Activated CD8-positive, alpha-beta memory T cell treated with anti-CD3 and anti-CD28 coated beads, Interleukin-2, amount 10 ng/mL, durations not matched to agents 7 days and 5 days (primary cell): ENCODE data around the gene AIP. TPM values are rescaled to one million over a fixed set of nuclear protein-coding genes. Genes with fewer than 3 reads are reported as not detected.
A peak's percentile ranks its signal among the peaks of the same experiment; 100 is the strongest.
"Not testable (repeated sequence)": the region's sequence is repeated elsewhere in the genome, so short reads cannot be mapped to it uniquely, and the experiment has no call there.

Source experiments
- ATAC-seq: fragments of 150-1000 bp; cut with Tn5 transposase; one replicate; pipeline ENCODE4 v1.10.0; 2021; ENCODE audit warnings: moderate library complexity
- CTCF ChIA-PET: fragments of 350-600 bp; sonication (Branson Sonifier 250); formaldehyde crosslinking; loops from one replicate; lab custom pipeline; 2021; ENCODE audit warnings: antibody characterized with exemption; lab: Charles Lee
- DNase-seq: peaks from one replicate; pipeline ENCODE4 v3.0.0-alpha.2; 2020
- H3K27ac Mint-ChIP-seq: one replicate; pipeline ENCODE4 v1.8.0; 2021; ENCODE audit warnings: mild to moderate bottlenecking, mixed read lengths
- H3K27me3 Mint-ChIP-seq: one replicate; pipeline ENCODE4 v1.8.0; 2021; ENCODE audit warnings: mixed read lengths
- H3K36me3 Mint-ChIP-seq: one replicate; pipeline ENCODE4 v1.8.0; 2021; ENCODE audit warnings: mild to moderate bottlenecking, mixed read lengths
- H3K4me1 Mint-ChIP-seq: one replicate; pipeline ENCODE4 v1.8.0; 2021; ENCODE audit warnings: mixed read lengths
- H3K4me3 Mint-ChIP-seq: one replicate; pipeline ENCODE4 v1.8.0; 2021; ENCODE audit warnings: mild to moderate bottlenecking, moderate library complexity, mixed read lengths
- H3K9me3 Mint-ChIP-seq: one replicate; pipeline ENCODE4 v1.8.0; 2022; ENCODE audit warnings: low read depth, mixed read lengths
- total RNA-seq, 2 experiments: library from RNA; stranded (reverse); gene quantifications; one replicate each; pipeline ENCODE4 v1.2.3, GENCODE V29; 2021

The AIP gene
- total RNA-seq, 2 experiments from 2014 or later = 168 to 178 TPM

- CTCF ChIA-PET = interaction anchor here (2.1 to 3.3 kb wide), 2 partner anchors 19 to 100 kb away, joined by 4 to 23 read pairs; partner anchors contain the start of genes PPP1CA and TBC1D10C
- Mint-ChIP-seq H3K36me3 (peaks cover 33% of the 10 kb centered on the region), H3K27ac (no peak overlapping the region), H3K9me3 (no peaks in the 10 kb centered on the region), H3K4me1 (peaks cover 42% of the 10 kb centered on the region), H3K4me3 (peak overlapping the region; percentile 57), H3K27me3 (no peaks in the 10 kb centered on the region)
- DNase-seq (no peak), ATAC-seq (no peak)
Measured at GRCh38 chr11:67503119-67504004, 20.5 kb downstream of the AIP start.

DNA sequence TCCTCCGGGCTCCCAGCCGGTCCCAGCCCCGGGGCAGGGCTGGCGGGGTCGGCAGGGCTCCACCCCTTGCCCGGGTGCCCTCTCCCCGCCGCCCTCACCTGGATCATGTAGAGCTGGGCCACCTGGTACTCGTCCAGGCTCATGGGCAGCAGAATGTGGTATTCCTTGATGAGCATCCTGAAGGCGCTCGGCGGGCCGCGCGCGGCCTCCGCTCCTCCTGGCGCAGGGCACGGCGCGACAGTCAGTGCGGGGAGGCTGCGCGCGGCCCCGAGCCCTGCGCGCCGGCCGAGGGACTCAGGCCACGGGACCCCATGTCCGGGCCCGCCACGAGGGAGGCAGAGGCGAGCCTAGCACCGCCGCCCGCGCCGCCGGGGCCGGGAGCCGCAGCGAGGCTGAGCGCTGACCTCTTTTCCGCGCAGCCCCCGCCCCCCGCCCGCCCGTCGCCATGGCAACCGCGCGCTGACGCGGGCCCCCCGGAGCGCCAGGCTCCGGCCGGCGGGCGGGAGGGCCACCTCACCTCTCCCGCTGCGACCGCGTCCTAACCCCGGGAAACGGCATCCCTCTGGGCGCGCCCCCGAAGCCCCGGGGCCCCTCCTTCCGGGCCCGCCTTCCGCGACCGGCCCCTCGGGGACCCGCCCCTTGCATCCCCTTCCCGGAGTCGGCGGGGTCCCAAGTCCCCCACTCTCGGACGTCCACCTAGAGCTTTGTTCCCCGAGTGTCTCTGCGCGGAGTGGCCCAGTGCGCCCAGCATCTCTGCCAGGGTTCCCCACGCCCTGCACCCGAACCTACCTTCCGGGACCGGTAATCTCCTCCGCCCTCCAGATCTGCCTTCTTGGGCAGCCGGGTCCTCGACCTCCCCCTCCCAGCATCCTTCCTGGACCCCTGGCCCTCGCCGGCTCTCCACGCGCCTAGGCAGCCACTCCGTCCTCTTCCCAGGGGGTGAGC is 21.5 kb downstream of the AIP start:
- Mint-ChIP-seq H3K27me3 (no peaks in the 10 kb centered on the region), H3K4me1 (peaks cover 50% of the 10 kb centered on the region), H3K36me3 (peaks cover 32% of the 10 kb centered on the region), H3K27ac (peak overlapping the region; percentile 84), H3K4me3 (peak overlapping the region; percentile 92), H3K9me3 (no peaks in the 10 kb centered on the region)
- DNase-seq (peak; percentile 58), ATAC-seq (no peak)
- CTCF ChIA-PET = interaction anchor here (0.6 to 3.3 kb wide), 9 partner anchors 17 to 142 kb away, joined by 3 to 23 read pairs (median 4); partner anchors contain the start of genes PPP1CA, PTPRCAP, RAD9A and TBC1D10C

DNA sequence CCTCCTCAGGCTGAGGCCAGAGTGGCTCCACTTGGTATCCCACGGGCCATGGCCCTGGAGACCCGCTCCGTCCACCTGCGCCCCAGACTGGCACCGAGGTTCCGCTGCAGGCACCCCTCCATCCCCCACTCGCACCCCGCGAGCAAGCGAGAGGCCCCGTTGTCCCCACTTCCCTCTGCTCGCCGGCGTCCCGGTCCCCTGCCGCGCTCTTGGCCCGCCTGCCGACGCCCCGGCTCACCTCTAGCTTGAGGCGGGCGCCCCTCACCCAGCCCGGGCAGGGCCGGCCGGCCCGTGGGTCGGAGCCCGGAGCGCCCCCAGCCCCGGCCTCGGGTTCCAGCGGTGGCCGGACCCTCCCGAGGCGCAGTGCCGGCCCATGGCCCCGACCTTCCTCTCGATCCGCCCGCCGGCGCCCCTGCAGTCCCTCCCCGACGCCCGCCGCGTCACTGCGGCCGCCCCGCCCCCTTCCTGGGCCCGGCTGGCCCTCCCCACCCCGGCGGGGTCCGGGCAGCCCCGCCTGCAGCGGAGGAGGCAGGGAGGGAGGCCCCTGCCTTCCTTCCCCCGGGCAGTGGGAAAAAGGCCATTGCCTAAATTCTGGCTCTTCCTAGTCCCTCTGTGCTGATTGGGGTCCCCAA is 22.2 kb downstream of the AIP start, which contains the start of gene PITPNM1:
PITPNM1 (minus strand) TSS at position 414 of the 632 bp plus-strand sequence. CDS start 1,183 bp downstream, outside the sequence.
- Mint-ChIP-seq H3K27me3 (no peaks in the 10 kb centered on the region), H3K9me3 (no peaks in the 10 kb centered on the region), H3K4me1 (peaks cover 53% of the 10 kb centered on the region), H3K27ac (peak within 1 kb of the TSS; percentile 94), H3K36me3 (peaks cover 28% of the 10 kb centered on the region), H3K4me3 (peak within 1 kb of the TSS; percentile 92)
- ATAC-seq (peak; percentile 22), DNase-seq (peak; percentile 85)
- CTCF ChIA-PET = interaction anchor here (0.6 to 3.3 kb wide), 21 partner anchors 17 to 159 kb away, joined by 3 to 23 read pairs (median 3); partner anchors contain the start of genes CABP4, PPP1CA, PTPRCAP and RAD9A

GRCh38 chr11:67505605-67506396 is 23.0 kb downstream of the AIP start:
- ATAC-seq (peak; percentile 50), DNase-seq (peak; percentile 93)
- CTCF ChIA-PET = interaction anchor here (0.6 to 3.3 kb wide), 20 partner anchors 17 to 160 kb away, joined by 3 to 23 read pairs (median 3); partner anchors contain the start of genes CABP4, PPP1CA, PTPRCAP and RAD9A
- peaks cover 2% of the 10 kb centered on the region for H3K27me3 Mint-ChIP-seq
- H3K36me3 Mint-ChIP-seq = peaks cover 22% of the 10 kb centered on the region
- peaks cover 51% of the 10 kb centered on the region for H3K4me1 Mint-ChIP-seq
- H3K27ac Mint-ChIP-seq = peak overlapping the region; percentile 94
- peak overlapping the region; percentile 92 for H3K4me3 Mint-ChIP-seq
- no peaks in the 10 kb centered on the region for H3K9me3 Mint-ChIP-seq

DNA sequence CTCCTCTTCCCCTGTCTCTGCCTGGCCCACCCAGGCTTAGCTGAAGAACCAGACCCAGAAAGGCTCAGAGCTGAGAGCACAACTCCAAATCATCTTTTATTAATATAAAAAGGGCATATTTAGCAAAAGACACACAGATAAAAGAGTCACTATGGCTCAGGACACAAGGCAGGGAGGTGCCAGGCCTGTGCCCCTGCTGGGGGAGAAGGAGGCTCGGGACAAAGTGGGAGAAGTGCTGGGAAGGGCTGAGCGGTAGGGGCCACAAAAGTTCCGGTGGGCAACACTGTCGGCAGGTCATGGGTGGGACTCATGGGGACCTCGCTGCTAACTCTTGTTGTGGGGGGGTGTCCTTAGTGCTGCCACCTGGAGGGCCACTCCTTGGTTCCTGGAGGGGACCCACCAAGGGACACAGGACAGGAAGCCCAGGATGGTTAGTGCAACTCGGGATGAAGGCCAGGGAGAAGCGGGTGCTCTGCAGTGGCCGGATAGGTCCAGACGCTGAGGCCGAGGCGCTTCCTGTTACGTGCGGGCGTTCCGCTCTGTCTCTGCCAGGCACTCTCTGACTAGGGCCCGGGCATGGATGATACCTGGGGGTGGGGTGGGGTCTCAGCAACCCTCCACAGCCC is 23.7 kb downstream of the AIP start:
- ATAC-seq = no peak
- H3K9me3 Mint-ChIP-seq = no peaks in the 10 kb centered on the region
- no peak for DNase-seq
- H3K36me3 Mint-ChIP-seq = peaks cover 15% of the 10 kb centered on the region
- CTCF ChIA-PET = interaction anchor here (1.3 to 3.3 kb wide), 6 partner anchors 18 to 155 kb away, joined by 3 to 23 read pairs (median 8); partner anchors contain the start of genes PPP1CA, PTPRCAP, RAD9A and TBC1D10C
- H3K4me3 Mint-ChIP-seq = peak overlapping the region; percentile 92
- peaks cover 8% of the 10 kb centered on the region for H3K27me3 Mint-ChIP-seq
- peaks cover 46% of the 10 kb centered on the region for H3K4me1 Mint-ChIP-seq
- peak overlapping the region; percentile 94 for H3K27ac Mint-ChIP-seq

DNA sequence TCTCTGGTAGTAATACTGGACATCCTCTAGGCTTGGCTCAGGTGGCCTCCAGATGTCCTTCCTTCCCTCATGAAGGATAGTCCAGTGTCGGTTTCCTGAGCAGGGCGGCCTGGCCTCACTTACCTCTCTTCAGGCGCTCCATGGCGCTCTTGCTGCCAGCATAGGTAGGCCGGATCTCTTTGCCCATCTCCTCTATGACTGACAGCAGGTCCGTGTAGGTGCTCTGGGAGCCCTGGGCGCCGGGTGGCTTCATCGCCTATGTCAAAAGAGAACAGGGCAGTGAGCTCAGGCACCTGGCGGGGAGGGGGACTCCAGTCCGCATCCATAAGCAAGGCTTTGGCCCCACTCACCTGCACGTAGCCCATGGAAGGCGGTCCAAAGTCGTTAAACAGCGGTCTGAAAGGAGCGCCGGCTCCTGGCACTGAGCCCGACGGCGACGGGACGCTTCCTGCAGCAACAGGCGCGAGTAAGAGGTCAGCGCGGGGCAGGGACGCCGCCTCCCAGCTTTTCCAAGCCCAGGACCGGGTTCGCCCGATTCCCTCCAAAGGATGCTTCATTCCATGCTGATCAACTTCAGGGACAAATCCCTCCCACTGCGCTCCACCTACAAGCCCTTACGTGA is 24.5 kb downstream of the AIP start:
- Mint-ChIP-seq H3K36me3 (peaks cover 13% of the 10 kb centered on the region), H3K4me3 (peak overlapping the region; percentile 92), H3K4me1 (peaks cover 46% of the 10 kb centered on the region), H3K27me3 (peaks cover 10% of the 10 kb centered on the region), H3K9me3 (no peaks in the 10 kb centered on the region), H3K27ac (peak overlapping the region; percentile 94)
- ATAC-seq (no peak), DNase-seq (no peak)
- CTCF ChIA-PET = interaction anchor here (0.7 to 1.5 kb wide), 6 partner anchors 19 to 156 kb away, joined by 3 to 5 read pairs (median 3); partner anchors contain the start of gene TMEM134

- H3K4me1 Mint-ChIP-seq = peaks cover 43% of the 10 kb centered on the region
- ATAC-seq (peak; percentile 80), DNase-seq (peak; percentile 100)
- peaks cover 14% of the 10 kb centered on the region for H3K27me3 Mint-ChIP-seq
- peak within 1 kb of the TSS; percentile 92 for H3K4me3 Mint-ChIP-seq
- H3K36me3 Mint-ChIP-seq = peaks cover 10% of the 10 kb centered on the region
- peak within 1 kb of the TSS; percentile 94 for H3K27ac Mint-ChIP-seq
- CTCF ChIA-PET = interaction anchor here (0.7 to 1.5 kb wide), 7 partner anchors 20 to 162 kb away, joined by 3 to 5 read pairs (median 3); partner anchors contain the start of gene TMEM134
- H3K9me3 Mint-ChIP-seq = no peaks in the 10 kb centered on the region
Measured at GRCh38 chr11:67507864-67508485, 25.1 kb downstream of the AIP start, which contains the start of gene CDK2AP2. CDK2AP2 (minus strand) TSS chr11:67508162; CDS start chr11:67508082, 80 bp downstream.

GRCh38 chr11:67508486-67509121 is 25.8 kb downstream of the AIP start:
- ATAC-seq (peak; percentile 34), DNase-seq (peak; percentile 99)
- peak overlapping the region; percentile 92 for H3K4me3 Mint-ChIP-seq
- H3K4me1 Mint-ChIP-seq = peaks cover 39% of the 10 kb centered on the region
- peaks cover 15% of the 10 kb centered on the region for H3K27me3 Mint-ChIP-seq
- H3K27ac Mint-ChIP-seq = peak overlapping the region; percentile 94
- CTCF ChIA-PET = interaction anchor here (0.7 to 1.5 kb wide), 7 partner anchors 21 to 163 kb away, joined by 3 to 5 read pairs (median 3); partner anchors contain the start of gene TMEM134
- H3K9me3 Mint-ChIP-seq = no peaks in the 10 kb centered on the region
- peaks cover 9% of the 10 kb centered on the region for H3K36me3 Mint-ChIP-seq

GRCh38 chr11:67510023-67510345 is 27.2 kb downstream of the AIP start:
- ATAC-seq = no peak
- no peak overlapping the region for H3K4me3 Mint-ChIP-seq
- peaks cover 36% of the 10 kb centered on the region for H3K4me1 Mint-ChIP-seq
- no peak overlapping the region for H3K27ac Mint-ChIP-seq
- CTCF ChIA-PET = no interaction called here
- peaks cover 9% of the 10 kb centered on the region for H3K36me3 Mint-ChIP-seq
- peaks cover 23% of the 10 kb centered on the region for H3K27me3 Mint-ChIP-seq
- H3K9me3 Mint-ChIP-seq = no peaks in the 10 kb centered on the region
- DNase-seq = no peak

DNA sequence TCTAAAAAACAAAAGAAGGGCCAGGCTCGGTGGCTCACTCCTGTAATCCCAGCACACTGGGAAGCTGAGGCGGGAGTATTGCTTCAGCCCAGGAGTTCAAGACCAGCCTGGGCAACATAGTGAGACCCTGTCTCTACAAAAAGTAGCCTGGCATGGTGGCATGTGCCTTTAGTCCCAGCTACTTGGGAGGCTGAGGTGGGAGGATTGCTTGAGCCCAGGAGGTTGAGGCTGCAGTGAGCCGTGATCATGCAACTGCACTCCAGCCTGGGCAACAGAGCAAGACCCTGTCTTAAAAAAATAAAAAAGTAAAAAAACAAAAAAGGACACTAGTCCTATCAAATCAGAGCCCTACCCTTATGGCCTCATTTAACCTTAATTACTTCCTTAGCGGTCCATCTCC is 28.7 kb downstream of the AIP start:
- peaks cover 23% of the 10 kb centered on the region for H3K27me3 Mint-ChIP-seq
- H3K36me3 Mint-ChIP-seq, H3K4me3 Mint-ChIP-seq, H3K27ac Mint-ChIP-seq, H3K9me3 Mint-ChIP-seq, ATAC-seq, DNase-seq: not testable (repeated sequence)
- peaks cover 24% of the 10 kb centered on the region for H3K4me1 Mint-ChIP-seq
- CTCF ChIA-PET = interaction anchor here (1.3 to 1.7 kb wide), 2 partner anchors 137 to 155 kb away, joined by 4 read pairs; no protein-coding TSS in a partner anchor
